ENCODE data around the gene TPD52L2.
"Not testable (repeated sequence)": the region's sequence is repeated elsewhere in the genome, so short reads cannot be mapped to it uniquely, and the experiment has no call there.

Gene TPD52L2

GRCh38 chr20:63895952-63896263, 30.8 kb downstream of the TPD52L2 start:
- no peak for DNase-seq (ENCODE audit: low spot score)

DNA sequence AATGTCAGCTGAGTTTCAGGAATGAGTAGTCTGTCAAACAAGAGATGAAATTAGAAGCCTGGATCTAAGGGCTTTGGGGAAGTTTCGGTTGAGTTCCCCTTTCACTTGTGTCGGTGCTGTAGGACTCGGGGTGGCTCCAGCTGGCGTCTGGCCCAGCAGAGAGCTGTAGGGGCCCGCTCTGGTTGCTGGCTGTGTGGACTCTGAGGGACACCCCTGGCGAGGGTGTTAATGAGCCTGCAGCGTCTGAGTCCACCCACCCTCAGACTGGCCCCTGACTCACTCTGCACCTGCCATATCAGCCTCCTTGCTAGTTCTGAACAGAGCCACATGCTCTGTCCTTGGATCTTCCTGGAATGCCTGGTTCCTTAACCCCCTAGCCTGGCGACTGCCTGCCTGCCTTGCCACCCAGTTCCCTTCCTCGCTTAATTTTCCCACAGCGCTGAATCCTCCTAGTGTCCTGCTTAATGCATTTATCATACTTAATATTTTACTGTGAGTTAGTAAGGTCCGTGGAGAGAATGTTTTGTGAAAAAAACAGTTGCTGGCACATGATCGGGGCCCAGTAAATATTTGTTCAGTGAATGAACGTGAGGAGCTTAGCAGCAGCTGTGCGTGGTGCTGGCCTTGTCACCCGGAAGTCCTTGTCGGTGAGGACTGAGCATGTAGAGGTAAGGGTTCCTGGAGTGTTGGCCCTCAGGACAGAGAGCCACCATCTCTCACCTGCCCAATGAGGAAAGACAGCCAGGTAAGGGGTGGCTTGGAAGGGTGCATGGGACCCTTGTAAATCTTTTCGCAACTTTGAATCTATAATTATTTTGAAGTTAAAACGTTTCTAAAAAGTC, 31.4 kb downstream of the TPD52L2 start:
- peak; percentile 45 for DNase-seq (ENCODE audit: low spot score)

DNA sequence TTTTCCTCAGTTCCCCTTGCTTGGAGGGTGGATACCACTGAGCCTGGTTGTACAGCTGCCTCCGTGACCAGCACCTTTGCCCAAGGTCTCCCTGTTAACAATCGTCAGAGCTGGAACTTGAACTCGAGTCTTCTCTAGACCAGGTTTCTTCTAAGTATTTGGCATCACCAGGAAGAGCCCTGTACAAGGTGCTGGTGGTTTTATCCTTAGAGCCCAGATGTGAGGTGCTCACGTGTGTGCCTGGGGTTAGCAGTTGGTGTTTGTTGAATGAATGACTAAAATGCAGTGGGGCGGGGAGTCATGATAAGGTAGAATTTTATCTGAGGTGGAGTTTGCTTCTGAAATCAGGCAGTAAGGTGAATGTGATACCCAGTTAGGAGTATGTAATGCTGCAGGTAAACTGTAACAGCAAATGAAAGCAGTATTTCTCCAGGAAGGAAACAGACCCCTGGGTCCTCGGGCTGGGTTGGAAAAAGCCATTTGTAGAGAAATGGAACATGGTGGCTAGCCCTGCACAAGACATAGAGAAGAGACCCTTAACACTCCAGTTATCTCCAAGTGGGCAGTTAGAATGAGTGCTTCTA, 33.0 kb downstream of the TPD52L2 start:
- DNase-seq (ENCODE audit: low spot score): no peak

- no peak for DNase-seq (ENCODE audit: low spot score)
Measured at GRCh38 chr20:63898882-63899558, 34.0 kb downstream of the TPD52L2 start.

GRCh38 chr20:63900413-63900812, 35.3 kb downstream of the TPD52L2 start:
- no peak for DNase-seq (ENCODE audit: low spot score)

GRCh38 chr20:63903796-63904561, 38.9 kb downstream of the TPD52L2 start:
- DNase-seq (ENCODE audit: low spot score): no peak

GRCh38 chr20:63908008-63908682, 43.1 kb downstream of the TPD52L2 start:
- DNase-seq (ENCODE audit: low spot score): no peak

GRCh38 chr20:63911176-63911575, 46.1 kb downstream of the TPD52L2 start:
- DNase-seq (ENCODE audit: low spot score): no peak

DNA sequence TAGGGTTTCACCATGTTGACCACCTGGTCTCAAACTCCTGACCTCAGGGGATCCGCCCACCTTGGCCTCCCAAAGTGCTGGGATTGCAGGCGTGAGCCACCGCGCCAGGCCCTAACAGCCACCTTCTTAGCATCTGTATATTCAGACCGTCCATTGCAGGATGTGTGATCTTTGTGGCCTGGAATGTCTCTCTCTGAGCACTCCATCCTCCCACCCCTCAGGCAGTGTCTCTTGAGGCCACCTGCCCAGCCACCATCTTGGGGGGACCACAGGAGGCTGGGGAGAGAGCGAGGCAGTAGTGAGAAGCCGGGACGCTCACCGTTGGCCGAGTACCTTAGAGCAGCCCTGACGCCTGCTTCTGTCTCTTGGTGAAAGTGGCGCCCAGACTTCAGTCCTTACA, 48.7 kb downstream of the TPD52L2 start:
- DNase-seq (ENCODE audit: low spot score): no peak

- DNase-seq (ENCODE audit: low spot score): no peak
Measured at GRCh38 chr20:63915471-63915870, 50.4 kb downstream of the TPD52L2 start.

GRCh38 chr20:63916371-63916939, 51.4 kb downstream of the TPD52L2 start:
- DNase-seq (ENCODE audit: low spot score): not testable (repeated sequence)

DNA sequence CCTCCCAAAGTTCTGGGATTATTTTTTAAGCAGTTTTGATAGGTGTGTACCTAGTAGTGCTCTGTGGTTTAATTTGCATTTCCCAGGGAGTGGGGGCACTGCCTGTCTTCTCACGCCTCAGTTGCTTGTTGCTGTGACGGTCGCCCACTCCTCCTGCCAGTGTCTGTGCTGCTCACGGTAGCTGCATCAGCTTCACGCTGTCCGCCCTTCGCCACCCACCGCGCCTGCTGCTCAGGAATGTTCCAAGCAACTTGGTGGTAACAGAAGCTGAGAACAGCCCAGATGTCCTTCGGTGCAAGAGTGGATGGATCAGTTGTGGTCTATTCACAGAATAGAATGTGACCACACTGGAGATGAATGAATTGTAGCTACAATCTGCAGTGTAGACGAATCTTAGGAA, 52.7 kb downstream of the TPD52L2 start:
- DNase-seq (ENCODE audit: low spot score): no peak

DNA sequence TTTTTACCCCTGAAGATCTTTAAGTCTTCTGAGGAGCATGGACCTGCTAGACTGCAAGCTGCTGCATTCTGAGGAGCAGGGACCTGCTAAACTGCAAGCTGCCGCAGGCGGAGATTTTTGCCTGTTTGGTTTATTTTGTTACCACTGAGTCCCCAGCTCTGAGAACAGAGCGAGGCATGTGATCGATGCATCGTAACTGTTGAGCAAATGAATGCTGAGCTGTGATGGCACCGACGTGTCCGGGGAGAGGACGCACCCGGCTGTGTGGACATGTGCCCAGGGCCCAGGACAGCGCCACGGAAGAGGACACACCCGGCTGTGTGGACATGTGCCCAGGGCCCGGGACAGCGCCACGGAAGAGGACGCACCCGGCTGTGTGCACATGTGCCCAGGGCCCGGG, 54.1 kb downstream of the TPD52L2 start:
- no peak for DNase-seq (ENCODE audit: low spot score)

DNA sequence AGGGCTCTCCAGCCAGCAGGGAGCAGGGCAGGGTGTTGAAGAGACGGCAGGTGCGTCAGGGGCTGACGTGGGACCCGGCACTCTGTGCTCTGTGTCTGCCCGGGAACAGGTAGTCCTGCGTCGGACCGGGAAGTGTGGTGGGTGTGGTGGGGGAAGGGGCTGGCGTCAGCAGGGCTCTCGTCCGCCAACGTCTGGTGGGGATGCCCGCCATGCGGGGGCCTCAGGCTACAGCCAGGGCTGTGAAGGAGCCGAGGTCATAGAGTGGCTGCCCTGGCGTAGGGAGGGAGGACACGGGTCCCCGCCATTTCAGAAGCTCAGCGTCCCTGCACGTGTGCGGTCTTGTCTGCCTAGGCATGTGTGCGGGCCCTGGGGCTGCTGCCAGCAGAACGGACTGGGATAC, 55.2 kb downstream of the TPD52L2 start:
- no peak for DNase-seq (ENCODE audit: low spot score)

- DNase-seq (ENCODE audit: low spot score): no peak
Measured at GRCh38 chr20:63923651-63924050, 58.6 kb downstream of the TPD52L2 start.

DNA sequence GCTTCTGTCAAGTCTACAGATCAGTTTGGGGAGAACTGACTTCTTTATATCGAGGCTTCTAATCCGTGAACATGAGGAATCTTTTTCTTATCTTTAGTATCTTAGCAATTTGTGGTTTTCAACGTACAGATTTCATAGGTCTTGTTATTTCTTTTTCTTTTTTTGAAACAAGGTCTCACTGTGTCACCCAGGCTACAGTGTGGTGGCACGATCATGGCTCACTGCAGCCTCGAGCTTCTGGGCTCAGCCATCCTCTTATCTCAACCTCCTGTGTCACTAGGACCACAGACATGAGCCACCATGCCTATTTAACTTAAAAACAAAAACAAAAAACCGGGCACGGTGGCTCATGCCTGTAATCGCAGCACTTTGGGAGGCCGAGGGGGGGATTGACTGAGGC, 59.2 kb downstream of the TPD52L2 start:
- DNase-seq (ENCODE audit: low spot score): no peak

DNA sequence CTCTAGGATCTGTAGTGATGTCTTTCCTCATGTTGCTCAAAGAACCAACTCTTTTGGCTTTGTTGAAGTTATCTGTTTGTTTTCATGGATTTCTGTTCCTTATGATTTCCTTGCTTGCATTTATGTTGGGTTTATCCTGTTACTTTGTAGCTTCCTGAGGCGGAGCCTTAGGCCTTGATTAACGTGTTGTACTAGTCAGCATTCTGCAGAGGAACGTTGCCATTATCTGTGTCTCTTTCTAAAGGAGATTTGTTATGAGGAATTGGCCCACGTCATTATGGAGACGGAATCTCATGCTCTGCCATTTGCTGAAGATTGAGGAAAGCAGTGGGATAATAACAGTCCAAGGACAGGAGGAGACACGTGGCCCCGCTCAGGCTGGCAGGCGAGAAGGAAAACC, 61.2 kb downstream of the TPD52L2 start:
- DNase-seq (ENCODE audit: low spot score): no peak

- no peak for DNase-seq (ENCODE audit: low spot score)
Measured at GRCh38 chr20:63929071-63929470, 64.0 kb downstream of the TPD52L2 start.

DNA sequence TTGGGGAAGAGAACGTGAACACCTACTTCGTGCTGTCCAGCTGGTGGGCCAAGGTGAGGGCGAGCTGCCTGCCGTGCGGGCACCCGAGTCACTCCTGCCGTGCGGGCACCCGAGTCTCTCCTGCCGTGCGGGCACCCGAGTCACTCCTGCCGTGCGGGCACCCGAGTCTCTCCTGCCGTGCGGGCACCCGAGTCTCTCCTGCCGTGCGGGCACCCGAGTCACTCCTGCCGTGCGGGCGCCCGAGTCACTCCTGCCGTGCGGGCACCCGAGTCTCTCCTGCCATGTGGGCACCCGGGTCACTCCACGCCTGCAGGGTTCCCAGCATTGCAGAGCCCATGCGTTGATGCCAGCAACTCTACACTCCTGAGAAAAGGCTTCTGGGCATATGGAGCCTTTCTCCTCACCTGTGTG, 64.4 kb downstream of the TPD52L2 start:
- not testable (repeated sequence) for DNase-seq (ENCODE audit: low spot score)

- DNase-seq (ENCODE audit: low spot score): no peak
Measured at GRCh38 chr20:63930971-63931553, 66.0 kb downstream of the TPD52L2 start.

GRCh38 chr20:63931735-63932134, 66.7 kb downstream of the TPD52L2 start:
- DNase-seq (ENCODE audit: low spot score): no peak

Measured in hematopoietic multipotent progenitor cell treated with erythropoietin and hydrocortisone succinate and interleukin-3 and kit ligand, for 17 days (in vitro differentiated cells).